CD14-positive monocyte (primary cell): Measurements from ENCODE around the gene LRRIQ1. TPM values are rescaled to one million over a fixed set of nuclear protein-coding genes. Genes with fewer than 3 reads are reported as not detected.

Experiments used
- DNase-seq, 3 donors: peaks; one replicate each; pipeline ENCODE4 v3.0.0-alpha.2; 2011 to 2022
- H2AFZ ChIP-seq: 2 replicates; pipeline ENCODE4 v1.6.0; 2012; ENCODE audit warnings: mild to moderate bottlenecking, low read depth, low read length, inconsistent platforms; ENCODE audit not compliant: insufficient read depth, poor library complexity, severe bottlenecking
- H3K27ac ChIP-seq, 2 donors: 1 replicate in 1 of 2; 2 replicates in 1 of 2; pipeline ENCODE4 v1.5.1; 2012 to 2013; ENCODE audit warnings: low read length in 2 of 2, control low read depth in 1 of 2, inconsistent platforms in 1 of 2, low read depth in 1 of 2, mild to moderate bottlenecking in 1 of 2
- H3K27me3 ChIP-seq, 2 donors: one replicate each; pipeline versions ENCODE4 v1.6.0 to v1.6.1; 2011 to 2013; ENCODE audit warnings: low read length in 2 of 2; ENCODE audit not compliant: control insufficient read depth in 2 of 2, insufficient read depth in 2 of 2
- H3K36me3 ChIP-seq, 2 donors: replicated peaks in 1 of 2; 1 replicate in 1 of 2; 2 replicates in 1 of 2; pipeline versions ENCODE4 v1.5.1 to v1.6.1; 2012 to 2013; ENCODE audit warnings: low read length in 2 of 2, control low read depth in 1 of 2, inconsistent platforms in 1 of 2, mild to moderate bottlenecking in 1 of 2; ENCODE audit not compliant: insufficient read depth in 2 of 2, control insufficient read depth in 1 of 2
- H3K4me1 ChIP-seq, 2 donors: 1 replicate in 1 of 2; 2 replicates in 1 of 2; pipeline versions ENCODE4 v1.5.1 to v1.6.1; 2012 to 2013; ENCODE audit warnings: low read length in 2 of 2, control low read depth in 1 of 2, inconsistent platforms in 1 of 2, mild to moderate bottlenecking in 1 of 2, moderate library complexity in 1 of 2; ENCODE audit not compliant: insufficient read depth in 2 of 2, control insufficient read depth in 1 of 2
- H3K4me2 ChIP-seq: replicated peaks from 2 replicates; pipeline ENCODE3; 2012; ENCODE audit warnings: low read length, moderate library complexity, mild to moderate bottlenecking; ENCODE audit not compliant: poor library complexity, severe bottlenecking; ENCODE audit errors: extremely low read depth
- H3K4me3 ChIP-seq, 3 experiments: fragments of 200-600 bp in 1 of 3; sonication (generic) in 1 of 3; replicated peaks in 1 of 3; 1 replicate in 2 of 3; 2 replicates in 1 of 3; pipeline ENCODE4 v1.5.1; 2011 to 2013; ENCODE audit warnings: low read length in 3 of 3, mild to moderate bottlenecking in 3 of 3, control low read depth in 2 of 3, low read depth in 2 of 3, inconsistent platforms in 1 of 3, moderate library complexity in 1 of 3
- H3K79me2 ChIP-seq: 2 replicates; pipeline ENCODE4 v1.6.0; 2012; ENCODE audit warnings: mild to moderate bottlenecking, control low read depth, inconsistent platforms, low read length, moderate library complexity; ENCODE audit not compliant: insufficient read depth
- H3K9ac ChIP-seq: 2 replicates; pipeline ENCODE4 v1.6.0; 2017; ENCODE audit warnings: low read length, mild to moderate bottlenecking; ENCODE audit not compliant: insufficient read depth, poor library complexity, severe bottlenecking
- H3K9me3 ChIP-seq, 2 donors: replicated peaks in 1 of 2; 1 replicate in 1 of 2; 2 replicates in 1 of 2; pipeline versions ENCODE4 v1.5.1 to v1.6.1; 2012 to 2013; ENCODE audit warnings: low read length in 2 of 2, control low read depth in 1 of 2; ENCODE audit not compliant: control insufficient read depth in 1 of 2, insufficient read depth in 1 of 2
- H4K20me1 ChIP-seq: 2 replicates; pipeline ENCODE4 v1.6.0; 2012; ENCODE audit warnings: mild to moderate bottlenecking, low read length, control low read depth, moderate library complexity; ENCODE audit not compliant: insufficient read depth
- H3K27ac Mint-ChIP-seq, 7 donors: one replicate each; pipeline ENCODE4 v1.8.0; 2020; ENCODE audit warnings: mild to moderate bottlenecking in 7 of 7, mixed read lengths in 7 of 7, moderate library complexity in 6 of 7, inconsistent platforms in 2 of 7
- H3K27me3 Mint-ChIP-seq, 3 donors: one replicate each; pipeline ENCODE4 v1.8.0; 2021 to 2022; ENCODE audit warnings: low read depth in 3 of 3, mild to moderate bottlenecking in 3 of 3, mixed read lengths in 3 of 3, moderate library complexity in 3 of 3, inconsistent platforms in 1 of 3
- H3K36me3 Mint-ChIP-seq, 2 donors: one replicate each; pipeline ENCODE4 v1.8.0; 2020; ENCODE audit warnings: mixed read lengths in 2 of 2, inconsistent platforms in 1 of 2, mild to moderate bottlenecking in 1 of 2
- H3K4me1 Mint-ChIP-seq: one replicate; pipeline ENCODE4 v1.8.0; 2020; ENCODE audit warnings: mild to moderate bottlenecking, mixed read lengths
- H3K4me3 Mint-ChIP-seq, 2 donors: one replicate each; pipeline ENCODE4 v1.8.0; 2020; ENCODE audit warnings: mild to moderate bottlenecking in 2 of 2, mixed read lengths in 2 of 2, moderate library complexity in 1 of 2
- H3K9me3 Mint-ChIP-seq, 7 donors: one replicate each; pipeline ENCODE4 v1.8.0; 2020 to 2022; ENCODE audit warnings: mixed read lengths in 7 of 7, mild to moderate bottlenecking in 6 of 7, moderate library complexity in 6 of 7, inconsistent platforms in 2 of 7
- WGBS: methylation state at CpG from one replicate; pipeline ENCODE4 v1.1.5; 2013; ENCODE audit warnings: missing lambda C conversion rate; ENCODE audit not compliant: insufficient coverage; 5-methylcytosine and 5-hydroxymethylcytosine counted together
- intact Hi-C, 2 donors: fragments of 100-400 bp; cut with micrococcal nuclease; formaldehyde crosslinking; loops; one replicate each; pipeline versions ENCODE4 v1.15.0 to v1.15.1; 2023
- polyA plus RNA-seq, 3 donors: library from polyadenylated mRNA; depleted of rRNA in 1 of 3; unstranded in 2 of 3; stranded (reverse) in 1 of 3; fragments of 300-500 nt in 2 of 3; fragments of >200 nt in 1 of 3; fragmentation: Illumina TruSeq in 2 of 3; gene quantifications; 1 replicate in 2 of 3; 2 replicates in 1 of 3; pipeline ENCODE4 v1.2.3, GENCODE V29; 2012 to 2021
- TF ChIP-seq, protein P1 (sequence below): fragments of 200-600 bp; IDR thresholded peaks from one replicate; pipeline ENCODE4 v1.8.0; 2022; ENCODE audit warnings: antibody characterized with exemption, mild to moderate bottlenecking

Gene LRRIQ1
- polyA plus RNA-seq, 3 donors = not detected

DNA sequence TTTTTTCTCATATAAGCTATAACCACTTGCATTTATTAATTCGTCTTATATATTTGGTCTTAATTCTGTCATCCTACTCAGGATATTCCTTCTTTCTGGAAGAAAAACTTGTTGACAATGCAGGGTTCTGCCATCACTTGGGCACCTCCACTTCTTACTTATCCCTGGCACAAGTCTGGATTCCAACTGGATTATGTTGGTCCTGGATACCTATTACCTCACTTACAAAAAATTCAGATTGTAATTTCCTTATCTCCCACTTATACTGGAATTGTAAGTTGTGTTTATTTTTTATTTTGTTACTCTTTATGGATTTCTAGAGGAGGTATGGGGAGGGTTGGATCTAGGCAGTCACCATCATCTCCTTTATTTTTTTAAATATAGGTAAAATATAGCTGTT, 36.7 kb downstream of the LRRIQ1 start:
- intact Hi-C loops = no loop called here
- Histone ChIP-seq H3K27me3 (no peaks in the 10 kb centered on the region), H4K20me1 (no peaks in the 10 kb centered on the region), H3K4me2 (no peak overlapping the region), H3K9ac (no peak overlapping the region), H3K4me1 (no peaks in the 10 kb centered on the region), H2AFZ (no peak overlapping the region), H3K4me3 (no peak overlapping the region), H3K79me2 (no peaks in the 10 kb centered on the region), H3K36me3 (no peaks in the 10 kb centered on the region), H3K9me3 (no peaks in the 10 kb centered on the region), H3K27ac (no peak overlapping the region)
- no CpG with 5 or more reads among the region's 1 CpG for WGBS
- Mint-ChIP-seq H3K4me1 (no peaks in the 10 kb centered on the region), H3K27me3 (peaks cover 0 to 5% (median 3%) of the 10 kb centered on the region in 3 donors), H3K4me3 (no peak overlapping the region), H3K9me3 (peaks cover 0 to 3% (median 0%) of the 10 kb centered on the region in 7 donors), H3K27ac (no peak overlapping the region), H3K36me3 (no peaks in the 10 kb centered on the region)
- no peak for DNase-seq
- TF ChIP-seq, protein P1, sequence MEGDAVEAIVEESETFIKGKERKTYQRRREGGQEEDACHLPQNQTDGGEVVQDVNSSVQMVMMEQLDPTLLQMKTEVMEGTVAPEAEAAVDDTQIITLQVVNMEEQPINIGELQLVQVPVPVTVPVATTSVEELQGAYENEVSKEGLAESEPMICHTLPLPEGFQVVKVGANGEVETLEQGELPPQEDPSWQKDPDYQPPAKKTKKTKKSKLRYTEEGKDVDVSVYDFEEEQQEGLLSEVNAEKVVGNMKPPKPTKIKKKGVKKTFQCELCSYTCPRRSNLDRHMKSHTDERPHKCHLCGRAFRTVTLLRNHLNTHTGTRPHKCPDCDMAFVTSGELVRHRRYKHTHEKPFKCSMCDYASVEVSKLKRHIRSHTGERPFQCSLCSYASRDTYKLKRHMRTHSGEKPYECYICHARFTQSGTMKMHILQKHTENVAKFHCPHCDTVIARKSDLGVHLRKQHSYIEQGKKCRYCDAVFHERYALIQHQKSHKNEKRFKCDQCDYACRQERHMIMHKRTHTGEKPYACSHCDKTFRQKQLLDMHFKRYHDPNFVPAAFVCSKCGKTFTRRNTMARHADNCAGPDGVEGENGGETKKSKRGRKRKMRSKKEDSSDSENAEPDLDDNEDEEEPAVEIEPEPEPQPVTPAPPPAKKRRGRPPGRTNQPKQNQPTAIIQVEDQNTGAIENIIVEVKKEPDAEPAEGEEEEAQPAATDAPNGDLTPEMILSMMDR = no peak

DNA sequence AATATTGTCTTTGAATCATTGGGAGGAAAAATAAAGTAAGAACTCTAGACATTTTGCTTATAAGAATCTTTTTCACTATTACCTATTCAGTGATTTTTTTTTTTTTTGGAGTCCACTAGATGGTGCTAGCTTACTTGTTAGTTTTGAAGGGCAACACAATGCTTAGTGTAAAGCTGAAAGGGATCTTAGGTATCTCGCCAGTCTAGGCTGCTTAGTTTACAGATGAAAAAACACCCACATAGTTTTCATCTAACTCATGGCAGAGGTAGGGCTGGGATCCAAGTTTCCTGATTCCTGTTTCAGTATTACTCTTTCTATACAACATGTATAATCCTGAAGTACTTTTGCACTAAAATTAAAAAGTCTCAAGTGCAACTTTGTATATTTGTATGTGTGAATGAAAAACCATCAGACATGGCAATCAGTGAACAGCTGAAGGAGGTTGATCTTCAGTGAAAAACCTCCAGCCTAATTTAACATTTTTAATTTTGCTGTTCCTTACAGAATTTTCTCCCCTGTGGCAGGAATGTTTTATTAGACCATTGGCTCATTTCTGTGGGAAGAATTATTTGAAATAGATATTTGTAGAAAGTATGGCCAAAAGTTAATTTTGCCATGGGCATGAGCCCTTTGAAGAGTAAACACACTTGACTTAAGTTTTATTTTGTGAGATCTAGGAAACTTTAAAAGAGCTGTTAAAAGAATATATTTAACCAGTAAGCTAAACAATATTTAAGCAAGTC, 40.7 kb downstream of the LRRIQ1 start:
- Histone ChIP-seq H3K4me1 (no peaks in the 10 kb centered on the region), H3K79me2 (no peaks in the 10 kb centered on the region), H3K36me3 (no peaks in the 10 kb centered on the region), H3K9ac (no peak overlapping the region), H4K20me1 (no peaks in the 10 kb centered on the region), H2AFZ (no peak overlapping the region), H3K4me2 (no peak overlapping the region), H3K9me3 (no peaks in the 10 kb centered on the region), H3K27me3 (no peaks in the 10 kb centered on the region), H3K27ac (no peak overlapping the region), H3K4me3 (no peak overlapping the region)
- intact Hi-C loops = no loop called here
- Mint-ChIP-seq H3K4me1 (no peaks in the 10 kb centered on the region), H3K27me3 (peaks cover 0 to 4% (median 3%) of the 10 kb centered on the region in 3 donors), H3K4me3 (no peak overlapping the region), H3K9me3 (no peaks in the 10 kb centered on the region), H3K27ac (no peak overlapping the region), H3K36me3 (no peaks in the 10 kb centered on the region)
- WGBS = no CpG with 5 or more reads among the region's 1 CpG
- TF ChIP-seq, protein P1 = no peak
- DNase-seq = no peak
